Neuronal stem cell (in vitro differentiated cells): ENCODE data around the gene PTPRR.

Source experiments
- DNase-seq: peaks from one replicate; pipeline ENCODE4 v3.0.0-alpha.2; 2013; ENCODE audit warnings: low spot score
- H2AFZ ChIP-seq: one replicate; pipeline ENCODE4 v1.6.1; 2013; ENCODE audit warnings: mild to moderate bottlenecking, low read length, inconsistent platforms
- H2AK5ac ChIP-seq: 2 replicates; pipeline ENCODE4 v1.6.1; 2013; ENCODE audit warnings: low read depth, mild to moderate bottlenecking, inconsistent platforms, low read length, moderate library complexity, mixed read lengths
- H2BK120ac ChIP-seq: 2 replicates; pipeline ENCODE4 v1.6.1; 2013; ENCODE audit warnings: low read depth, mild to moderate bottlenecking, inconsistent platforms, low read length, moderate library complexity, mixed read lengths
- H2BK12ac ChIP-seq: one replicate; pipeline ENCODE4 v1.6.1; 2013; ENCODE audit warnings: low read length, inconsistent platforms
- H2BK15ac ChIP-seq: 2 replicates; pipeline ENCODE4 v1.6.1; 2013; ENCODE audit warnings: mild to moderate bottlenecking, low read length, inconsistent platforms, mixed read lengths
- H2BK5ac ChIP-seq: one replicate; pipeline ENCODE4 v1.6.1; 2013; ENCODE audit warnings: inconsistent platforms, mild to moderate bottlenecking, low read length, moderate library complexity
- H3K14ac ChIP-seq: one replicate; pipeline ENCODE4 v1.6.1; 2013; ENCODE audit warnings: low read length, inconsistent platforms
- H3K18ac ChIP-seq: 2 replicates; pipeline ENCODE4 v1.6.1; 2013; ENCODE audit warnings: low read length, inconsistent platforms
- H3K23ac ChIP-seq: 2 replicates; pipeline ENCODE4 v1.6.1; 2013; ENCODE audit warnings: low read depth, mild to moderate bottlenecking, mixed read lengths, low read length, inconsistent platforms; ENCODE audit not compliant: poor library complexity
- H3K27ac ChIP-seq: replicated peaks from 3 replicates; pipeline ENCODE4 v1.5.1; 2013; ENCODE audit warnings: low read length, inconsistent platforms
- H3K27me3 ChIP-seq, 3 experiments: 2 replicates each; pipeline ENCODE4 v1.6.1; 2013; ENCODE audit warnings: low read length in 3 of 3, mild to moderate bottlenecking in 2 of 3, inconsistent platforms in 1 of 3, low read depth in 1 of 3, mixed read lengths in 1 of 3, moderate library complexity in 1 of 3; ENCODE audit not compliant: control insufficient read depth in 3 of 3, insufficient read depth in 3 of 3
- H3K36me3 ChIP-seq, 2 donors: replicated peaks in 1 of 2; 2 replicates each; pipeline ENCODE4 v1.6.1; 2013; ENCODE audit warnings: low read length in 2 of 2; ENCODE audit not compliant: control insufficient read depth in 2 of 2, insufficient read depth in 2 of 2
- H3K4ac ChIP-seq: 2 replicates; pipeline ENCODE4 v1.6.1; 2013; ENCODE audit warnings: inconsistent platforms, mild to moderate bottlenecking, low read length, moderate library complexity
- H3K4me1 ChIP-seq, 2 donors: 1 replicate in 1 of 2; 2 replicates in 1 of 2; pipeline ENCODE4 v1.6.1; 2013; ENCODE audit warnings: low read length in 2 of 2, low read depth in 1 of 2; ENCODE audit not compliant: control insufficient read depth in 2 of 2, insufficient read depth in 1 of 2
- H3K4me2 ChIP-seq: one replicate; pipeline ENCODE4 v1.6.1; 2013; ENCODE audit warnings: mild to moderate bottlenecking, low read length, inconsistent platforms; ENCODE audit not compliant: insufficient read depth, poor library complexity, severe bottlenecking
- H3K4me3 ChIP-seq, 2 donors: 2 replicates each; pipeline ENCODE4 v1.5.1; 2013; ENCODE audit warnings: low read length in 2 of 2, mild to moderate bottlenecking in 2 of 2, inconsistent platforms in 1 of 2, moderate library complexity in 1 of 2
- H3K79me1 ChIP-seq: one replicate; pipeline ENCODE4 v1.6.1; 2013; ENCODE audit warnings: low read depth, mild to moderate bottlenecking, inconsistent platforms, low read length, moderate library complexity
- H3K9ac ChIP-seq: one replicate; pipeline ENCODE4 v1.6.1; 2013; ENCODE audit warnings: mild to moderate bottlenecking, low read depth, low read length, inconsistent platforms; ENCODE audit not compliant: poor library complexity
- H3K9me3 ChIP-seq, 2 donors: replicated peaks in 1 of 2; 2 replicates each; pipeline versions ENCODE3 to v1.6.1; 2013; ENCODE audit warnings: low read length in 2 of 2, mild to moderate bottlenecking in 2 of 2, inconsistent platforms in 1 of 2, low read depth in 1 of 2, mixed read lengths in 1 of 2, moderate library complexity in 1 of 2; ENCODE audit not compliant: control insufficient read depth in 2 of 2, insufficient read depth in 1 of 2
- H4K8ac ChIP-seq: one replicate; pipeline ENCODE4 v1.6.1; 2013; ENCODE audit warnings: low read depth, mild to moderate bottlenecking, inconsistent platforms, low read length, moderate library complexity
- H4K91ac ChIP-seq: one replicate; pipeline ENCODE4 v1.6.1; 2013; ENCODE audit warnings: low read length, low read depth, mild to moderate bottlenecking, inconsistent platforms; ENCODE audit not compliant: poor library complexity
- WGBS, 2 donors: extraction: QIAGEN DNeasy Blood & Tissue Kit; methylation state at CpG; one replicate each; pipeline ENCODE4 v1.1.7; 2013; ENCODE audit warnings: missing lambda C conversion rate in 2 of 2, mixed read lengths in 1 of 2; ENCODE audit not compliant: insufficient read length in 2 of 2, insufficient replicate concordance in 1 of 2; ENCODE audit errors: extremely low coverage in 2 of 2; 5-methylcytosine and 5-hydroxymethylcytosine counted together

PTPRR gene

DNA sequence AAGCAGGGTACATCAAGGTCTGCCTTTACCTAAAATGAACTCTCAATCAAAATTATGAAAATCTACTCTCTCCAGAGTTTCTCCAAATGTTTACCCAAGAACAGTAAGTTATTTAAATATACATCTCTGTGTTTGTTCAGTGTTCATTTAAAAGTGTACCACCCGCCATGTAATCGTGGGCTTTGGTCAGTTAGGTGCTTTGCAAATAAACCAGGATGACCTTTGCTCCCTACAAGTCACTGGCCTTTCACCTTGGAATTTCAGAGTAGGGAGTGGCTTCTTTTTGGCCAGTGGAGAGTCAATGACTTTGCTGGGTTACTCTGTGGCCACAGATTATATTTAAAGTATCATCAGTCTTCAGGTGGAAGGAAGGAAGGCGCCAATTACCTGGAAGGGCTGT, 208.7 kb downstream of the PTPRR start:
- H3K4me1 ChIP-seq, result no peaks in the 10 kb centered on the region
- no peak overlapping the region for H3K4ac ChIP-seq
- H2BK120ac ChIP-seq, result no peak overlapping the region
- no peak overlapping the region for H3K27ac ChIP-seq
- H3K14ac ChIP-seq, result no peak overlapping the region
- H3K4me3 ChIP-seq, result no peak overlapping the region
- no peak overlapping the region for H3K23ac ChIP-seq
- no peaks in the 10 kb centered on the region for H3K79me1 ChIP-seq
- no peak overlapping the region for H4K8ac ChIP-seq
- no peak overlapping the region for H2AFZ ChIP-seq
- no CpG with 5 or more reads among the region's 3 CpGs for WGBS, 2 donors
- no peaks in the 10 kb centered on the region for H3K27me3 ChIP-seq
- no peak overlapping the region for H2BK5ac ChIP-seq
- no peak overlapping the region for H2BK12ac ChIP-seq
- no peak overlapping the region for H4K91ac ChIP-seq
- DNase-seq, result no peak
- no peak overlapping the region for H3K4me2 ChIP-seq
- no peak overlapping the region for H2BK15ac ChIP-seq
- no peaks in the 10 kb centered on the region for H3K9me3 ChIP-seq
- no peak overlapping the region for H3K18ac ChIP-seq
- H3K9ac ChIP-seq, result no peak overlapping the region
- no peaks in the 10 kb centered on the region for H3K36me3 ChIP-seq
- H2AK5ac ChIP-seq, result no peak overlapping the region

GRCh38 chr12:70709022-70709421, 211.5 kb downstream of the PTPRR start:
- no CpG with 5 or more reads among the region's 2 CpGs for WGBS, 2 donors
- H2BK120ac ChIP-seq, result no peak overlapping the region

GRCh38 chr12:70706611-70707010, 213.9 kb downstream of the PTPRR start:
- WGBS, 2 donors, result no CpG with 5 or more reads among the region's 2 CpGs

More at GRCh38 chr12:70709022-70709421, 211.5 kb downstream of the PTPRR start:
- Histone ChIP-seq H3K9me3 (no peaks in the 10 kb centered on the region), H3K27ac (no peak overlapping the region), H3K4me1 (no peaks in the 10 kb centered on the region), H3K18ac (no peak overlapping the region), H4K8ac (no peak overlapping the region), H3K9ac (no peak overlapping the region), H3K36me3 (no peaks in the 10 kb centered on the region), H3K27me3 (no peaks in the 10 kb centered on the region), H4K91ac (no peak overlapping the region), H3K4me3 (no peak overlapping the region), H2AK5ac (no peak overlapping the region), H3K14ac (no peak overlapping the region), H3K79me1 (no peaks in the 10 kb centered on the region), H3K23ac (no peak overlapping the region), H2BK5ac (no peak overlapping the region), H2BK12ac (no peak overlapping the region), H3K4ac (no peak overlapping the region), H2AFZ (no peak overlapping the region), H3K4me2 (no peak overlapping the region), H2BK15ac (no peak overlapping the region)
- no peak for DNase-seq

DNA sequence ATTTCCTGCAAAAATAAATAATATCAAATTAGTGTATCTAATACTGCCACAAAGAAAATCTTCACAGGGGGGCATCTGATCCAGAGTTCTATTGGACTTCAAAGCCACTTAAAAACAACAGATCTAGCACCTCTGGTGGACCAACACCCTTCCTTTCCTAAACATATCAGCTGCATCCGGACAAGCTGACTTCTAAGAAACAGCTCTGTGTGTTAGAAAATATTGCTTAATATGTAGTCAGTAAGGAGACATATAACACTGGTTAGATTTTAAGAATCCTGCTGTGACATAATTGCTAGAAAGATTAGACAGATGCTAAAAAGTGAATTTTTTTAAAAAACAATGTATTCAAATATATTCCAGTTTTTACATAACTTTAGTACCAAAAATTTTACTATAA, 222.2 kb downstream of the PTPRR start:
- no peak overlapping the region for H3K23ac ChIP-seq
- no peak overlapping the region for H3K4ac ChIP-seq
- no peak overlapping the region for H2BK5ac ChIP-seq
- H2BK120ac ChIP-seq, result no peak overlapping the region
- no peak overlapping the region for H3K18ac ChIP-seq
- no peaks in the 10 kb centered on the region for H3K27me3 ChIP-seq
- no peak overlapping the region for H2AK5ac ChIP-seq
- WGBS, 2 donors, result no CpG with 5 or more reads among the region's 1 CpG
- no peak overlapping the region for H2BK15ac ChIP-seq
- DNase-seq, result no peak
- H2BK12ac ChIP-seq, result no peak overlapping the region
- H3K27ac ChIP-seq, result no peak overlapping the region
- no peak overlapping the region for H3K4me3 ChIP-seq
- no peak overlapping the region for H3K9ac ChIP-seq
- H3K36me3 ChIP-seq, result no peaks in the 10 kb centered on the region
- H3K4me1 ChIP-seq, result no peaks in the 10 kb centered on the region
- H3K79me1 ChIP-seq, result no peaks in the 10 kb centered on the region
- H3K9me3 ChIP-seq, result no peaks in the 10 kb centered on the region
- H3K14ac ChIP-seq, result no peak overlapping the region
- H4K8ac ChIP-seq, result no peak overlapping the region
- H4K91ac ChIP-seq, result no peak overlapping the region
- no peak overlapping the region for H3K4me2 ChIP-seq
- H2AFZ ChIP-seq, result no peak overlapping the region

More at GRCh38 chr12:70706611-70707010, 213.9 kb downstream of the PTPRR start:
- Histone ChIP-seq H3K27me3 (no peaks in the 10 kb centered on the region), H3K4me3 (no peak overlapping the region), H3K14ac (no peak overlapping the region), H2AK5ac (no peak overlapping the region), H3K36me3 (no peaks in the 10 kb centered on the region), H3K4ac (no peak overlapping the region), H3K4me2 (no peak overlapping the region), H2BK120ac (no peak overlapping the region), H3K79me1 (no peaks in the 10 kb centered on the region), H2AFZ (no peak overlapping the region), H2BK15ac (no peak overlapping the region), H3K9ac (no peak overlapping the region), H3K27ac (no peak overlapping the region), H3K18ac (no peak overlapping the region), H2BK12ac (no peak overlapping the region), H2BK5ac (no peak overlapping the region), H3K9me3 (no peaks in the 10 kb centered on the region), H4K8ac (no peak overlapping the region), H3K23ac (no peak overlapping the region), H4K91ac (no peak overlapping the region), H3K4me1 (no peaks in the 10 kb centered on the region)
- DNase-seq, result no peak
